H9 (cell line): Measurements from ENCODE around the gene FPGT. TPM values are rescaled to one million over a fixed set of nuclear protein-coding genes. Genes with fewer than 3 reads are reported as not detected.
"Not testable (repeated sequence)": the region's sequence is repeated elsewhere in the genome, so short reads cannot be mapped to it uniquely, and the experiment has no call there.

Experiments
- DNase-seq: peaks from one replicate; pipeline ENCODE4 v3.0.0-alpha.2; 2017
- H2AFZ ChIP-seq: one replicate; pipeline ENCODE4 v1.6.1; 2013; ENCODE audit warnings: mild to moderate bottlenecking, low read length, control low read depth, moderate library complexity
- H2AK5ac ChIP-seq: 2 replicates; pipeline ENCODE4 v1.6.1; 2013; ENCODE audit warnings: low read length, control low read depth, mixed read lengths; ENCODE audit not compliant: insufficient read length
- H2BK120ac ChIP-seq: one replicate; pipeline ENCODE4 v1.6.1; 2013; ENCODE audit warnings: low read depth, mild to moderate bottlenecking, low read length, control low read depth, inconsistent platforms; ENCODE audit not compliant: poor library complexity, severe bottlenecking
- H2BK12ac ChIP-seq: 2 replicates; pipeline ENCODE4 v1.6.1; 2013; ENCODE audit warnings: low read length, control low read depth, mixed read lengths, low read depth; ENCODE audit not compliant: insufficient read length
- H2BK15ac ChIP-seq: 2 replicates; pipeline ENCODE4 v1.6.1; 2013; ENCODE audit warnings: low read depth, low read length, control low read depth
- H2BK20ac ChIP-seq: one replicate; pipeline ENCODE4 v1.6.1; 2013; ENCODE audit warnings: low read depth, mild to moderate bottlenecking, low read length, control low read depth, inconsistent platforms; ENCODE audit not compliant: poor library complexity, severe bottlenecking
- H2BK5ac ChIP-seq: 2 replicates; pipeline ENCODE4 v1.6.1; 2013; ENCODE audit warnings: low read length, control low read depth, mixed read lengths; ENCODE audit not compliant: insufficient read length
- H3K14ac ChIP-seq: 2 replicates; pipeline ENCODE4 v1.6.1; 2013; ENCODE audit warnings: low read length, control low read depth; ENCODE audit not compliant: insufficient read depth
- H3K18ac ChIP-seq: 2 replicates; pipeline ENCODE4 v1.6.1; 2013; ENCODE audit warnings: low read depth, mild to moderate bottlenecking, mixed read lengths, low read length, control low read depth; ENCODE audit not compliant: insufficient read length
- H3K23ac ChIP-seq: 2 replicates; pipeline ENCODE4 v1.6.1; 2013; ENCODE audit warnings: low read length, control low read depth, mixed read lengths, low read depth; ENCODE audit not compliant: insufficient read length
- H3K23me2 ChIP-seq: 2 replicates; pipeline ENCODE4 v1.6.1; 2013; ENCODE audit warnings: low read depth, mild to moderate bottlenecking, mixed read lengths, low read length, control low read depth; ENCODE audit not compliant: insufficient read length, poor library complexity, severe bottlenecking
- H3K27ac ChIP-seq: 2 replicates; pipeline ENCODE4 v1.5.1; 2013; ENCODE audit warnings: low read length, control low read depth, mixed read lengths, low read depth; ENCODE audit not compliant: insufficient read length
- H3K27me3 ChIP-seq: 2 replicates; pipeline ENCODE4 v1.6.1; 2013; ENCODE audit warnings: low read length, control low read depth, inconsistent platforms; ENCODE audit not compliant: insufficient read depth
- H3K4ac ChIP-seq: 2 replicates; pipeline ENCODE4 v1.6.1; 2013; ENCODE audit warnings: low read depth, mild to moderate bottlenecking, control low read depth, inconsistent platforms, low read length, moderate library complexity
- H3K4me1 ChIP-seq: 2 replicates; pipeline ENCODE4 v1.6.1; 2013; ENCODE audit warnings: low read length, control low read depth, inconsistent platforms; ENCODE audit not compliant: insufficient read depth
- H3K4me2 ChIP-seq: 2 replicates; pipeline ENCODE4 v1.6.1; 2013; ENCODE audit warnings: low read length, control low read depth, mixed read lengths; ENCODE audit not compliant: insufficient read length, insufficient read depth
- H3K56ac ChIP-seq: 2 replicates; pipeline ENCODE4 v1.6.1; 2013; ENCODE audit warnings: low read depth, mild to moderate bottlenecking, mixed read lengths, low read length, control low read depth; ENCODE audit not compliant: insufficient read length
- H3K79me1 ChIP-seq: 2 replicates; pipeline ENCODE4 v1.6.1; 2013; ENCODE audit warnings: low read depth, mild to moderate bottlenecking, moderate library complexity, low read length, control low read depth, inconsistent platforms; ENCODE audit not compliant: insufficient read depth, poor library complexity, severe bottlenecking
- H3K79me2 ChIP-seq: 2 replicates; pipeline ENCODE4 v1.6.1; 2013; ENCODE audit warnings: low read length, control low read depth, inconsistent platforms; ENCODE audit not compliant: insufficient read depth
- H3K9ac ChIP-seq: 2 replicates; pipeline ENCODE4 v1.6.1; 2013; ENCODE audit warnings: low read length, control low read depth, mixed read lengths; ENCODE audit not compliant: insufficient read length; ENCODE audit errors: extremely low read depth
- H3K9me3 ChIP-seq: one replicate; pipeline ENCODE4 v1.6.1; 2013; ENCODE audit warnings: low read depth, low read length, inconsistent platforms; ENCODE audit not compliant: control insufficient read depth
- H3T11ph ChIP-seq: one replicate; pipeline ENCODE4 v1.6.1; 2013; ENCODE audit warnings: mild to moderate bottlenecking, low read length, control low read depth, inconsistent platforms
- H4K20me1 ChIP-seq: one replicate; pipeline ENCODE4 v1.6.1; 2013; ENCODE audit not compliant: control insufficient read depth, insufficient read length, insufficient read depth
- H4K5ac ChIP-seq: 2 replicates; pipeline ENCODE4 v1.6.1; 2013; ENCODE audit warnings: low read depth, mild to moderate bottlenecking, mixed read lengths, low read length, control low read depth; ENCODE audit not compliant: insufficient read length
- H4K8ac ChIP-seq: replicated peaks from 2 replicates; pipeline ENCODE4 v1.6.1; 2013; ENCODE audit warnings: low read length, control low read depth, mixed read lengths, low read depth; ENCODE audit not compliant: insufficient read length
- H4K91ac ChIP-seq: 2 replicates; pipeline ENCODE4 v1.6.1; 2013; ENCODE audit warnings: low read depth, mild to moderate bottlenecking, moderate library complexity, mixed read lengths, low read length, control low read depth; ENCODE audit not compliant: insufficient read length
- H3K27ac Mint-ChIP-seq, 3 experiments: 2 replicates in 2 of 3; 3 replicates in 1 of 3; pipeline ENCODE4 v1.8.0; 2020 to 2021; ENCODE audit warnings: mixed read lengths in 3 of 3, mild to moderate bottlenecking in 1 of 3, moderate library complexity in 1 of 3
- H3K27me3 Mint-ChIP-seq: 2 replicates; pipeline ENCODE4 v1.8.0; 2021; ENCODE audit warnings: low read depth, mild to moderate bottlenecking, moderate library complexity, mixed read lengths
- H3K36me3 Mint-ChIP-seq, 3 experiments: 2 replicates in 2 of 3; 3 replicates in 1 of 3; pipeline ENCODE4 v1.8.0; 2020 to 2021; ENCODE audit warnings: low read depth in 3 of 3, mixed read lengths in 3 of 3; ENCODE audit not compliant: insufficient read depth in 1 of 3
- H3K4me1 Mint-ChIP-seq, 2 experiments: 2 replicates each; pipeline ENCODE4 v1.8.0; 2020; ENCODE audit warnings: mixed read lengths in 2 of 2
- H3K4me3 Mint-ChIP-seq, 2 experiments: 2 replicates in 1 of 2; 3 replicates in 1 of 2; pipeline ENCODE4 v1.8.0; 2020 to 2021; ENCODE audit warnings: mild to moderate bottlenecking in 2 of 2, mixed read lengths in 2 of 2, moderate library complexity in 1 of 2
- H3K9me3 Mint-ChIP-seq, 2 experiments: 2 replicates in 1 of 2; 3 replicates in 1 of 2; pipeline ENCODE4 v1.8.0; 2020; ENCODE audit warnings: mild to moderate bottlenecking in 2 of 2, mixed read lengths in 2 of 2, moderate library complexity in 1 of 2
- WGBS: extraction: QIAGEN DNeasy Blood & Tissue Kit; methylation state at CpG from one replicate; pipeline ENCODE4 v1.1.7; 2013; ENCODE audit warnings: missing lambda C conversion rate, low lambda C conversion rate, mixed read lengths; ENCODE audit not compliant: insufficient read length; ENCODE audit errors: extremely low coverage; 5-methylcytosine and 5-hydroxymethylcytosine counted together
- total RNA-seq: library from RNA; stranded (reverse); gene quantifications from 2 replicates; pipeline ENCODE4 v1.2.1, GENCODE V29; 2021
- TF ChIP-seq, protein P1 (sequence below): fragments of 200-600 bp; sonication (generic); conservative IDR thresholded peaks from 3 replicates; pipeline ENCODE4 v1.8.0; 2021; ENCODE audit warnings: antibody characterized with exemption, mild to moderate bottlenecking

Gene FPGT
- total RNA-seq, 1 experiment from 2014 or later = 5.2 TPM

DNA sequence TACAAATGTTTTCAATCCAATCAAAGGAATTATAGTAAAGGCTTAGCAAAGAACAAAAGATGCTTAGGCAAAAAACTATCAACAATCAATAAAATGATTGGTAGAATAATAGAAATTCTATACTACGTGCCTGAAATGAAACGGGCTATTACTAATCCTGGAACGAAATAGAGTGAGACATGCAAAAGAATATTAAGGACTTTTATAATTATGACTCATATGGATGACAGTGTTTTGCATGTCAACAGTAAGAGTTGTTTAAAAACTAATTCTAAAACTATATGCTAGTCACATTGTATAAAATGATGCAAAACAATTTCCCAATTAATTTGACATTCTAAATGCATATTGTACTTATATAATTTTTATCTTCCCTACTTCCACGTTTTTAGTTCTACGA, 35.7 kb upstream of the FPGT start:
- H3K27ac Mint-ChIP-seq = no peak overlapping the region
- peaks cover 3% of the 10 kb centered on the region; the same call in 1 of the 2 replicates for H3K27me3 Mint-ChIP-seq
- no peak overlapping the region for H3K56ac ChIP-seq
- H4K5ac ChIP-seq = no peak overlapping the region
- no peak overlapping the region for H3K23ac ChIP-seq
- H3K4me1 Mint-ChIP-seq = no peaks in the 10 kb centered on the region
- no peak overlapping the region for H3K9ac ChIP-seq
- no peak overlapping the region for H2BK12ac ChIP-seq
- H3K4me2 ChIP-seq = no peak overlapping the region
- no peak overlapping the region for H2BK15ac ChIP-seq
- no peak overlapping the region for H3K18ac ChIP-seq
- H2BK5ac ChIP-seq = no peak overlapping the region
- H2BK120ac ChIP-seq = no peak overlapping the region
- H3K4me3 Mint-ChIP-seq = no peak overlapping the region
- TF ChIP-seq, protein P1, sequence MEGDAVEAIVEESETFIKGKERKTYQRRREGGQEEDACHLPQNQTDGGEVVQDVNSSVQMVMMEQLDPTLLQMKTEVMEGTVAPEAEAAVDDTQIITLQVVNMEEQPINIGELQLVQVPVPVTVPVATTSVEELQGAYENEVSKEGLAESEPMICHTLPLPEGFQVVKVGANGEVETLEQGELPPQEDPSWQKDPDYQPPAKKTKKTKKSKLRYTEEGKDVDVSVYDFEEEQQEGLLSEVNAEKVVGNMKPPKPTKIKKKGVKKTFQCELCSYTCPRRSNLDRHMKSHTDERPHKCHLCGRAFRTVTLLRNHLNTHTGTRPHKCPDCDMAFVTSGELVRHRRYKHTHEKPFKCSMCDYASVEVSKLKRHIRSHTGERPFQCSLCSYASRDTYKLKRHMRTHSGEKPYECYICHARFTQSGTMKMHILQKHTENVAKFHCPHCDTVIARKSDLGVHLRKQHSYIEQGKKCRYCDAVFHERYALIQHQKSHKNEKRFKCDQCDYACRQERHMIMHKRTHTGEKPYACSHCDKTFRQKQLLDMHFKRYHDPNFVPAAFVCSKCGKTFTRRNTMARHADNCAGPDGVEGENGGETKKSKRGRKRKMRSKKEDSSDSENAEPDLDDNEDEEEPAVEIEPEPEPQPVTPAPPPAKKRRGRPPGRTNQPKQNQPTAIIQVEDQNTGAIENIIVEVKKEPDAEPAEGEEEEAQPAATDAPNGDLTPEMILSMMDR = no peak
- H2AFZ ChIP-seq = no peak overlapping the region
- no peaks in the 10 kb centered on the region for H3K36me3 Mint-ChIP-seq
- no peaks in the 10 kb centered on the region for H3K79me1 ChIP-seq
- no peaks in the 10 kb centered on the region for H3K9me3 Mint-ChIP-seq
- no peak for DNase-seq
- H4K20me1 ChIP-seq = no peaks in the 10 kb centered on the region
- H3K79me2 ChIP-seq = no peaks in the 10 kb centered on the region
- no peak overlapping the region for H4K8ac ChIP-seq
- no peak overlapping the region for H3K4ac ChIP-seq
- no peak overlapping the region for H3K14ac ChIP-seq
- WGBS = no CpG with 5 or more reads among the region's 5 CpGs
- H3K27ac ChIP-seq = no peak overlapping the region
- no peak overlapping the region for H4K91ac ChIP-seq
- no peaks in the 10 kb centered on the region for H3K23me2 ChIP-seq
- no peak overlapping the region for H3T11ph ChIP-seq
- no peaks in the 10 kb centered on the region for H3K9me3 ChIP-seq
- no peaks in the 10 kb centered on the region for H3K27me3 ChIP-seq
- H3K4me1 ChIP-seq = no peaks in the 10 kb centered on the region
- H2BK20ac ChIP-seq = no peak overlapping the region
- H2AK5ac ChIP-seq = no peak overlapping the region

DNA sequence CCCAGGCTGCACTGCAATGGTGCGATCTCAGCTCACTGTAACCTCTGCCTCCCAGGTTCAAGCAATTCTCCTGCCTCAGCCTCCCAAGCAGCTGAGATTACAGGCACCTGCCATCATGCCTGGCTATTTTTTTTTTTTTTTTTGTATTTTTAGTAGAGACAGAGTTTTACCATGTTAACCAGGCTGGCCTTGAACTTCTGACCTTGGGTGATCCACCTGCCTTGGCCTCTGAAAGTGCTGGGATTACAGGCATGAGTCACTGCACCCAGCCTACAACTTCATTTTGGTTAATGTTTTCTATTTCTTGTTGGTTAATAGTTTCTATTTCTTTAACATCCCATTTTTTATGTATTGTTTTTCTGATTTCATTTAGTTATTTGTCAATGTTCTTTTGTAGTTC, 23.6 kb upstream of the FPGT start:
- not testable (repeated sequence) for H3K27ac Mint-ChIP-seq, H3K27me3 Mint-ChIP-seq, H3K9ac ChIP-seq, H3K9me3 ChIP-seq, H3K79me1 ChIP-seq, H4K8ac ChIP-seq, H3K36me3 Mint-ChIP-seq, H2BK120ac ChIP-seq, H2BK12ac ChIP-seq, H3K23ac ChIP-seq, H2BK20ac ChIP-seq, H3K56ac ChIP-seq, H4K91ac ChIP-seq, H3K4me1 ChIP-seq, H3K4me1 Mint-ChIP-seq, H3K27me3 ChIP-seq, H2BK15ac ChIP-seq, H3K79me2 ChIP-seq, H3K4me2 ChIP-seq, H3K4ac ChIP-seq, H3K9me3 Mint-ChIP-seq, H4K20me1 ChIP-seq, H3K14ac ChIP-seq, H2AFZ ChIP-seq, H2BK5ac ChIP-seq, H3K18ac ChIP-seq, DNase-seq, H3K27ac ChIP-seq, H3K23me2 ChIP-seq, H3T11ph ChIP-seq, H3K4me3 Mint-ChIP-seq, H4K5ac ChIP-seq, H2AK5ac ChIP-seq
- no CpG with 5 or more reads among the region's 1 CpG for WGBS
